ENCODE results near the gene NCBP3. TPM values are rescaled to one million over a fixed set of nuclear protein-coding genes. Genes with fewer than 3 reads are reported as not detected.

NCBP3 gene
- total and polyA plus RNA-seq, 9 of the 15 experiments (the other 6 are each of a cell fraction or from before 2014, with no cell fraction given) = 3.1 to 25.5 (median 20.5) TPM

GRCh38 chr17:3893720-3894116, 47.7 kb upstream of the NCBP3 start (continued):
- TF ChIP-seq MGA (IDR thresholded peaks at IDR 0.05) = peak; percentile 47; the same call in 1 of the 2 replicates
- TF ChIP-seq TCFL5 (CRISPR knock-in tag; conservative IDR thresholded peaks at IDR 0.05) = no peak
- TF ChIP-seq ZC3H8 (IDR thresholded peaks at IDR 0.05) = no peak
